Fibroblast of lung (primary cell): ENCODE measurements around the gene LRRC71.

ENCODE experiments used
- EZH2 ChIP-seq: IDR thresholded peaks from 2 replicates; pipeline ENCODE4 v1.5.1; 2012; ENCODE audit warnings: low read length, control low read depth, mild to moderate bottlenecking; ENCODE audit errors: missing control alignments
- TF ChIP-seq, protein P1 (sequence below), 2 donors: IDR thresholded peaks in 1 of 2; conservative IDR thresholded peaks in 1 of 2; 1 replicate in 1 of 2; 2 replicates in 1 of 2; pipeline ENCODE4 v1.5.1; 2011 to 2012; ENCODE audit warnings: low read length in 2 of 2, control low read depth in 1 of 2, inconsistent platforms in 1 of 2, low read depth in 1 of 2, mild to moderate bottlenecking in 1 of 2

DNA sequence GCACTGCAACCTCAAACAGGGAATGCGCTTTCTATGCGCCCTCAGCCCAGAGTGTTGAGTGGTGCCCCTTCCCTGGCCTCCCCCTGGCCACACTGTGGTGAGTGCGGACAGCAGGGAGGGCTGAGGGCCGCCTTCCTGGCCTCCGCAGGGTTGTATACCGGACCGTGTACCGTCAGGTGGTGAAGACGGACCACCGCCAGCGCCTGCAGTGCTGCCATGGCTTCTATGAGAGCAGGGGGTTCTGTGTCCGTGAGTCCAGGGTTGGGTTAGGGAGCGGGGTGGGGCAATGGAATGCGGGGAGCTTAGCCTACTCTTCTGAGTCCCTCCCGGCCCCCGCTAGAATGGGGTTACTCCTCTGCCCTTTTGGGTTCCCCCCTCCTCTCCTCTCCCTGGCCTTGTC lies 15.3 kb upstream of the LRRC71 start:
- TF ChIP-seq, protein P1, sequence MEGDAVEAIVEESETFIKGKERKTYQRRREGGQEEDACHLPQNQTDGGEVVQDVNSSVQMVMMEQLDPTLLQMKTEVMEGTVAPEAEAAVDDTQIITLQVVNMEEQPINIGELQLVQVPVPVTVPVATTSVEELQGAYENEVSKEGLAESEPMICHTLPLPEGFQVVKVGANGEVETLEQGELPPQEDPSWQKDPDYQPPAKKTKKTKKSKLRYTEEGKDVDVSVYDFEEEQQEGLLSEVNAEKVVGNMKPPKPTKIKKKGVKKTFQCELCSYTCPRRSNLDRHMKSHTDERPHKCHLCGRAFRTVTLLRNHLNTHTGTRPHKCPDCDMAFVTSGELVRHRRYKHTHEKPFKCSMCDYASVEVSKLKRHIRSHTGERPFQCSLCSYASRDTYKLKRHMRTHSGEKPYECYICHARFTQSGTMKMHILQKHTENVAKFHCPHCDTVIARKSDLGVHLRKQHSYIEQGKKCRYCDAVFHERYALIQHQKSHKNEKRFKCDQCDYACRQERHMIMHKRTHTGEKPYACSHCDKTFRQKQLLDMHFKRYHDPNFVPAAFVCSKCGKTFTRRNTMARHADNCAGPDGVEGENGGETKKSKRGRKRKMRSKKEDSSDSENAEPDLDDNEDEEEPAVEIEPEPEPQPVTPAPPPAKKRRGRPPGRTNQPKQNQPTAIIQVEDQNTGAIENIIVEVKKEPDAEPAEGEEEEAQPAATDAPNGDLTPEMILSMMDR (conservative IDR thresholded peaks at IDR 0.05 in 1 of 2, IDR thresholded peaks at IDR 0.05 in 1 of 2; ENCODE audit: low read depth in 1 of 2, low read length in 2 of 2), result no peak
- TF ChIP-seq EZH2, result no peak
